SK-N-SH treated with all-trans-retinoic acid at 6 μM for 48 hours (cell line): ENCODE measurements around the gene UTP4.
"Not testable (repeated sequence)": the region's sequence is repeated elsewhere in the genome, so short reads cannot be mapped to it uniquely, and the experiment has no call there.

ENCODE experiments used
- ATAC-seq: fragments of 200-7000 bp; cut with Tn5 transposase; 3 replicates; pipeline ENCODE4 v1.9.1; 2020; ENCODE audit warnings: mild to moderate bottlenecking, moderate library complexity
- ARNTL ChIP-seq: fragments of 450-650 bp; formaldehyde crosslinking; IDR thresholded peaks from 2 replicates; pipeline ENCODE4 v1.5.0; 2020; ENCODE audit warnings: low read depth, mild to moderate bottlenecking, moderate library complexity, borderline replicate concordance
- BACH2 ChIP-seq: fragments of 250-450 bp; sonication (Bioruptor Pico); IDR thresholded peaks from 2 replicates; pipeline ENCODE4 v1.9.0; 2021; ENCODE audit warnings: mild to moderate bottlenecking, borderline replicate concordance
- CSDC2 ChIP-seq: fragments of 250-450 bp; sonication (Bioruptor Pico); IDR thresholded peaks from 2 replicates; pipeline ENCODE4 v1.5.0; 2020; ENCODE audit warnings: mild to moderate bottlenecking, moderate library complexity
- ESRRG ChIP-seq: fragments of 250-450 bp; sonication (Bioruptor Pico); IDR thresholded peaks from 2 replicates; pipeline ENCODE4 v1.6.1; 2021; ENCODE audit warnings: mild to moderate bottlenecking
- GLIS3 ChIP-seq: fragments of 250-450 bp; sonication (Bioruptor Pico); IDR thresholded peaks from 2 replicates; pipeline ENCODE4 v1.5.0; 2020; ENCODE audit warnings: mild to moderate bottlenecking, moderate library complexity
- ISL1 ChIP-seq: fragments of 250-450 bp; sonication (Bioruptor Pico); IDR thresholded peaks from 2 replicates; pipeline ENCODE4 v2.1.2; 2022; ENCODE audit warnings: mild to moderate bottlenecking, moderate library complexity
- OSR1 ChIP-seq: fragments of 250-450 bp; sonication (Bioruptor Pico); IDR thresholded peaks from 2 replicates; pipeline ENCODE4 v1.8.0; 2022; ENCODE audit warnings: moderate library complexity, mild to moderate bottlenecking, inconsistent platforms
- PPARA ChIP-seq: fragments of 250-450 bp; sonication (Bioruptor Pico); IDR thresholded peaks from 2 replicates; pipeline ENCODE4 v1.5.0; 2020; ENCODE audit warnings: mild to moderate bottlenecking, borderline replicate concordance
- SNAI2 ChIP-seq: fragments of 250-450 bp; sonication (Bioruptor Pico); IDR thresholded peaks from 2 replicates; pipeline ENCODE4 v1.5.0; 2020; ENCODE audit warnings: mild to moderate bottlenecking, moderate library complexity
- TCF4 ChIP-seq: fragments of 250-450 bp; sonication (Bioruptor Pico); IDR thresholded peaks from 2 replicates; pipeline ENCODE4 v1.8.0; 2021; ENCODE audit warnings: mild to moderate bottlenecking, moderate library complexity, borderline replicate concordance
- TOX ChIP-seq: fragments of 250-450 bp; sonication (Bioruptor Pico); IDR thresholded peaks from 2 replicates; pipeline ENCODE4 v1.8.0; 2021; ENCODE audit warnings: mild to moderate bottlenecking, moderate library complexity, borderline replicate concordance
- ZC3H10 ChIP-seq: fragments of 250-450 bp; sonication (Bioruptor Pico); IDR thresholded peaks from 2 replicates; pipeline ENCODE4 v1.5.1; 2021; ENCODE audit warnings: mild to moderate bottlenecking, moderate library complexity
- ZFP3 ChIP-seq: fragments of 250-450 bp; sonication (Bioruptor Pico); IDR thresholded peaks from 2 replicates; pipeline ENCODE4 v1.5.0; 2020; ENCODE audit warnings: mild to moderate bottlenecking, moderate library complexity
- ZFP30 ChIP-seq: fragments of 450-650 bp; formaldehyde crosslinking; IDR thresholded peaks from 2 replicates; pipeline ENCODE4 v1.5.0; 2022; ENCODE audit warnings: mild to moderate bottlenecking, moderate library complexity
- ZNF565 ChIP-seq: fragments of 450-650 bp; formaldehyde crosslinking; conservative IDR thresholded peaks from 2 replicates; pipeline ENCODE4 v1.5.0; 2020; ENCODE audit warnings: low read depth, mild to moderate bottlenecking, moderate library complexity
- ZNF70 ChIP-seq: fragments of 450-650 bp; formaldehyde crosslinking; IDR thresholded peaks from 2 replicates; pipeline ENCODE4 v1.5.0; 2020; ENCODE audit warnings: mild to moderate bottlenecking, moderate library complexity
- ZNF8 ChIP-seq: fragments of 450-650 bp; formaldehyde crosslinking; IDR thresholded peaks from 2 replicates; pipeline ENCODE4 v1.5.0; 2020; ENCODE audit warnings: mild to moderate bottlenecking, moderate library complexity
- TF ChIP-seq, protein P1 (sequence below): fragments of 250-450 bp; sonication (Bioruptor Pico); IDR thresholded peaks from 2 replicates; pipeline ENCODE4 v1.5.1; 2020; ENCODE audit warnings: low read depth, mild to moderate bottlenecking, moderate library complexity
- TF ChIP-seq, protein P2 (sequence below): fragments of 250-450 bp; sonication (Bioruptor Pico); IDR thresholded peaks from 2 replicates; pipeline ENCODE4 v1.5.1; 2021; ENCODE audit warnings: mild to moderate bottlenecking, moderate library complexity
- TF ChIP-seq, protein P3 (sequence below): fragments of 250-450 bp; sonication (Bioruptor Pico); IDR thresholded peaks from 2 replicates; pipeline ENCODE4 v1.8.0; 2021; ENCODE audit warnings: low read depth, mild to moderate bottlenecking, moderate library complexity, borderline replicate concordance

Gene UTP4

DNA sequence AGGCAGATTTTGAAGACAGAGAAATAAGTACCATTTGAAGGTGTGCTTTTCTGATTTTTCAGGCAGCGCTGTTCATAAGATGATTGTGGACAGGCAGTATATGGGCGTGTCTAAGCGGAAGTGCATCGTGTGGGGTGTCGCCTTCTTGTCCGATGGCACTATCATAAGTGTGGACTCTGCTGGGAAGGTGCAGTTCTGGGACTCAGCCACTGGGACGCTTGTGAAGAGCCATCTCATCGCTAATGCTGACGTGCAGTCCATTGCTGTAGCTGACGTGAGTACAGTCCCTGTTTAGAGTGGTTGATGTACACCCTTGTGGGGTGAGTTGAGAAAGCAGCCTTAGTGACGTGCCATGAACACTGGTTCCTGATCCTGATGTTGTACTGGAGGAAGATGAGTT lies 10.7 kb downstream of the UTP4 start:
- ATAC-seq: peak; percentile 62
- TF ChIP-seq, protein P1, sequence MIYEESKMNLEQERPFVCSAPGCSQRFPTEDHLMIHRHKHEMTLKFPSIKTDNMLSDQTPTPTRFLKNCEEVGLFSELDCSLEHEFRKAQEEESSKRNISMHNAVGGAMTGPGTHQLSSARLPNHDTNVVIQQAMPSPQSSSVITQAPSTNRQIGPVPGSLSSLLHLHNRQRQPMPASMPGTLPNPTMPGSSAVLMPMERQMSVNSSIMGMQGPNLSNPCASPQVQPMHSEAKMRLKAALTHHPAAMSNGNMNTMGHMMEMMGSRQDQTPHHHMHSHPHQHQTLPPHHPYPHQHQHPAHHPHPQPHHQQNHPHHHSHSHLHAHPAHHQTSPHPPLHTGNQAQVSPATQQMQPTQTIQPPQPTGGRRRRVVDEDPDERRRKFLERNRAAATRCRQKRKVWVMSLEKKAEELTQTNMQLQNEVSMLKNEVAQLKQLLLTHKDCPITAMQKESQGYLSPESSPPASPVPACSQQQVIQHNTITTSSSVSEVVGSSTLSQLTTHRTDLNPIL (CRISPR knock-in tag): no peak
- no peak for TF ChIP-seq ZNF565 (CRISPR knock-in tag)
- TF ChIP-seq CSDC2: no peak
- TF ChIP-seq ZNF8 (CRISPR knock-in tag): no peak
- no peak for TF ChIP-seq TCF4 (CRISPR knock-in tag)
- no peak for TF ChIP-seq SNAI2
- no peak for TF ChIP-seq ZNF70 (CRISPR knock-in tag)
- TF ChIP-seq, protein P2, sequence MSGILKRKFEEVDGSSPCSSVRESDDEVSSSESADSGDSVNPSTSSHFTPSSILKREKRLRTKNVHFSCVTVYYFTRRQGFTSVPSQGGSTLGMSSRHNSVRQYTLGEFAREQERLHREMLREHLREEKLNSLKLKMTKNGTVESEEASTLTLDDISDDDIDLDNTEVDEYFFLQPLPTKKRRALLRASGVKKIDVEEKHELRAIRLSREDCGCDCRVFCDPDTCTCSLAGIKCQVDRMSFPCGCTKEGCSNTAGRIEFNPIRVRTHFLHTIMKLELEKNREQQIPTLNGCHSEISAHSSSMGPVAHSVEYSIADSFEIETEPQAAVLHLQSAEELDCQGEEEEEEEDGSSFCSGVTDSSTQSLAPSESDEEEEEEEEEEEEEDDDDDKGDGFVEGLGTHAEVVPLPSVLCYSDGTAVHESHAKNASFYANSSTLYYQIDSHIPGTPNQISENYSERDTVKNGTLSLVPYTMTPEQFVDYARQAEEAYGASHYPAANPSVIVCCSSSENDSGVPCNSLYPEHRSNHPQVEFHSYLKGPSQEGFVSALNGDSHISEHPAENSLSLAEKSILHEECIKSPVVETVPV (CRISPR knock-in tag): no peak
- no peak for TF ChIP-seq ARNTL (CRISPR knock-in tag)
- no peak for TF ChIP-seq ESRRG
- TF ChIP-seq TOX (CRISPR knock-in tag): no peak
- TF ChIP-seq ISL1 (CRISPR knock-in tag): no peak
- TF ChIP-seq ZFP3 (CRISPR knock-in tag): no peak
- TF ChIP-seq, protein P3, sequence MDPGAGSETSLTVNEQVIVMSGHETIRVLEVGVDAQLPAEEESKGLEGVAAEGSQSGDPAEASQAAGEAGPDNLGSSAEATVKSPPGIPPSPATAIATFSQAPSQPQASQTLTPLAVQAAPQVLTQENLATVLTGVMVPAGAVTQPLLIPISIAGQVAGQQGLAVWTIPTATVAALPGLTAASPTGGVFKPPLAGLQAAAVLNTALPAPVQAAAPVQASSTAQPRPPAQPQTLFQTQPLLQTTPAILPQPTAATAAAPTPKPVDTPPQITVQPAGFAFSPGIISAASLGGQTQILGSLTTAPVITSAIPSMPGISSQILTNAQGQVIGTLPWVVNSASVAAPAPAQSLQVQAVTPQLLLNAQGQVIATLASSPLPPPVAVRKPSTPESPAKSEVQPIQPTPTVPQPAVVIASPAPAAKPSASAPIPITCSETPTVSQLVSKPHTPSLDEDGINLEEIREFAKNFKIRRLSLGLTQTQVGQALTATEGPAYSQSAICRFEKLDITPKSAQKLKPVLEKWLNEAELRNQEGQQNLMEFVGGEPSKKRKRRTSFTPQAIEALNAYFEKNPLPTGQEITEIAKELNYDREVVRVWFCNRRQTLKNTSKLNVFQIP (CRISPR knock-in tag): no peak
- TF ChIP-seq OSR1 (CRISPR knock-in tag): no peak
- TF ChIP-seq BACH2 (CRISPR knock-in tag): no peak
- no peak for TF ChIP-seq GLIS3 (CRISPR knock-in tag)
- no peak for TF ChIP-seq PPARA
- no peak for TF ChIP-seq ZC3H10 (CRISPR knock-in tag)

DNA sequence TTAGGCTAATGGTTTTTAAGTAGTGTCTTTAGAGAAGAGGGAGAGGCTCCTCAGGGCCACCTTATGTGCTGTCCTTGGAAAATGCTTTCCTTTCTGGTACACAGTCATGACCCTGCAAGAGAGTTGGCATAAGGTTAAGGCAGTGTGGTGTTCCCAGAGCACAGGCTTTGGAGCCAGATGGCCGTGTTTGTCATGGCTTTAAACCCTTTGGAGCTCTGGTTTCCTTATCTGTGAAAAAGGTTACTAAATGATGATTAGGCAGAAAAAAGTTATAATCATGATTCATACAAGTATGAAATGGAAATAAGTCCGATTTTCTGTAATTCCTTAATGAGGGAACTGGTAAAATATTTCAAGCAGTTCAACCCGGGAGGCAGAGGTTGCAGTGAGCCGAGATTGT lies 13.2 kb downstream of the UTP4 start:
- no peak for ATAC-seq

DNA sequence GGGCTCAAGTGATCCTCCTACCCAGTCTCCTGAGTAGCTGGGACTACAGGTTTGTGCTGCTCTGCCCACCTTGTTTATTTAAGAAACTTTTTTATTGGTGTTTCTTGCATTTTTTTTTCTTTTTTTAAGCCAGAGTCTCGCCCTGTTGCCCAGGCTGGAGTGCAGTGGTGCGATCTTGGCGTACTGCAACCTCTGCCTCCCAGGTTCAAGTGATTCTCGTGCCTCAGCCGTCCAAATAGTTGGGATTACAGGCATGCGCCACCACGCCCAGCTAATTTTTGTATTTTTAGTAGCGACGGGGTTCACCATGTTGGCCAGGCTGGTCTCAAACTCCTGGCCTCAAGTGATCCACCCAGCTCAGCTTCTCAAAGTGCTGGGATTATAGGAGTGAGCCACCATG lies 17.2 kb downstream of the UTP4 start:
- ATAC-seq: not testable (repeated sequence)

More for the DNA sequence above, 13.2 kb downstream of the UTP4 start:
- TF ChIP-seq ZNF70 (CRISPR knock-in tag) (no peak), ZNF8 (CRISPR knock-in tag) (no peak), ZFP30 (no peak), ARNTL (CRISPR knock-in tag) (no peak), PPARA (no peak), ZNF565 (CRISPR knock-in tag) (no peak), TCF4 (CRISPR knock-in tag) (no peak), ISL1 (CRISPR knock-in tag) (no peak), BACH2 (CRISPR knock-in tag) (no peak)
- TF ChIP-seq, protein P3 (CRISPR knock-in tag): no peak
- TF ChIP-seq, protein P1 (CRISPR knock-in tag): no peak
- TF ChIP-seq, protein P2 (CRISPR knock-in tag): no peak
- TF ChIP-seq, all 23 proteins: peak for 0
